ENCODE data around the gene IFITM1.
"Not testable (repeated sequence)": the region's sequence is repeated elsewhere in the genome, so short reads cannot be mapped to it uniquely, and the experiment has no call there.

IFITM1 gene

GRCh38 chr11:350033-350722 lies 36.3 kb downstream of the IFITM1 start:
- DNase-seq, result not testable (repeated sequence)

DNA sequence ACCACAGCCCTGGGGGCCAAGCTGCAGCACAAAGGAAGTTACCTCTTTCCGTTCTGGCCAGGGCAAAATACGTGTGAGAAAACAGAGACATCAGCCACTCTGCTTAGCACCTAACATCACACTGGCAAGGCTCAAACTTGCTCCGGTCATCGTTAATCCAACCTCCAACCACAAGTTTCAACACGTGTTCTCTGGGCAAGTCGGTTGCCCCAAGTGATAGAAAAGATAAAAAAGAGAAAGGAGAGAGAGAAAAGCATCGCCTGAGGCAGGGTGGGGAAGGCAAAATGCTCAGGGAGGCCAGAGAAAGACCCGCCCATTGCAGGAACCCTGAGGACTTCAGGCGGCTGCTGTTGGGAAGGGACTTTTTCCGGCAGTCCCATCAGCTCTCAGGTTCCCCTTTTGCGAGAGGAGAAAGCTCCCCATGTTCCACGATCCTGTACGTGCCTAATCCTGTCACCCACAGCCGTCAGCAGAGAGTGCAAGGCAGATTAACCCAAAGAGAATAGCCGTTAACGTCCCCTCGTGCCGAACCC lies 36.9 kb downstream of the IFITM1 start:
- no peak for DNase-seq

DNA sequence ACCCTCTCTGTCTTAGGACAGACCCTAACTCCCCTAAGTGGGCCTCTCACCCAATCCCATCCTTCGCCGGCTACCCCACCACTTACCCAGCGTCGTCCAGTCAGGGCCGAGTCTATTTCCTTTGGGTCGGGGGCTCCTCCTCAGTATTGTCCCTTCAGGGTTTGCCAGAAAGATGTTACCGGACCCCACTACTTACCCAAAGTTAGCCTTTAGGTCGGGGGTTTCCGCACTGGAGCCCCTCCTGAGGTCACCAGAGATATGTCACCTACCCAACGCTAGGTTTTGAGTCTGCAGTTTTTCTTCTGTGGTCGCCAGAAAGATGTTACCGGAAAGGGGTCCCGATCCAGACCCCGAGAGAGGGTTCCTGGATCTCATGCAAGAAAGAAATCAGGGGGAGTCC lies 37.6 kb downstream of the IFITM1 start:
- no peak for DNase-seq

- DNase-seq, result no peak
Measured at GRCh38 chr11:352456-353031, 38.7 kb downstream of the IFITM1 start.

DNA sequence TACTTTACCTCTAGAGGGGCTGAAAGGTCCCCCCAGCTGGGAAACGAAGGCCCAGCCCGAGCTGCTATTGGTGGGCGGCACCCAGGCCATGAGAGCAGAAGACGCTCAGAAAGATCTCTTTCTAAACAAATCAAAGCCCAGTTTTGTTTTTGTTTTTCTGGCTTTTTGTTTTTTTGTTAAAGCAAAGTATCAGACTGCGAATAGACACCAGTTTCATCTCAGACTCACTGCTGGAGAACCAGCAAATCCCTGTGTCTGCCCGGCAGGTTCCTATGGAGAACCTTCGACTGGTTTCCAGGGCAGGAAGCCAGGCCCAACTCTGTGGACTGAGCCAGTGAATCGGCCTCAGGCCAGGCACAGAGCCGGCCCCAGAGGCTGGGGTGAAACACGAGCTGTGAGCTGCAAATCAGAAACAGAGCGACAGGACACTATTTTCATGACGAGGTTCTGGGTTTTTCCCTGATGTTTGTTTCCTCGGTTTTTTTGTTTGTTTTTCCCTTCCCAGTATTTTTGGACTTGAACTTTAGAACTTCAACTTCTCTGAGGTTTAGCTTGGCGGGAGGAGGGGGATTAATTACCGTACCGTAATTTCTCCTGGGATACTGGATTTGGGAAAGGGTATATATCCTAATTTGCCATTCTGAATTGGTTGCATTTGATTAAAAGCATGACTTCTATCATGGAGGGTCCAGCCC lies 39.5 kb downstream of the IFITM1 start:
- DNase-seq, result peak; percentile 92

DNA sequence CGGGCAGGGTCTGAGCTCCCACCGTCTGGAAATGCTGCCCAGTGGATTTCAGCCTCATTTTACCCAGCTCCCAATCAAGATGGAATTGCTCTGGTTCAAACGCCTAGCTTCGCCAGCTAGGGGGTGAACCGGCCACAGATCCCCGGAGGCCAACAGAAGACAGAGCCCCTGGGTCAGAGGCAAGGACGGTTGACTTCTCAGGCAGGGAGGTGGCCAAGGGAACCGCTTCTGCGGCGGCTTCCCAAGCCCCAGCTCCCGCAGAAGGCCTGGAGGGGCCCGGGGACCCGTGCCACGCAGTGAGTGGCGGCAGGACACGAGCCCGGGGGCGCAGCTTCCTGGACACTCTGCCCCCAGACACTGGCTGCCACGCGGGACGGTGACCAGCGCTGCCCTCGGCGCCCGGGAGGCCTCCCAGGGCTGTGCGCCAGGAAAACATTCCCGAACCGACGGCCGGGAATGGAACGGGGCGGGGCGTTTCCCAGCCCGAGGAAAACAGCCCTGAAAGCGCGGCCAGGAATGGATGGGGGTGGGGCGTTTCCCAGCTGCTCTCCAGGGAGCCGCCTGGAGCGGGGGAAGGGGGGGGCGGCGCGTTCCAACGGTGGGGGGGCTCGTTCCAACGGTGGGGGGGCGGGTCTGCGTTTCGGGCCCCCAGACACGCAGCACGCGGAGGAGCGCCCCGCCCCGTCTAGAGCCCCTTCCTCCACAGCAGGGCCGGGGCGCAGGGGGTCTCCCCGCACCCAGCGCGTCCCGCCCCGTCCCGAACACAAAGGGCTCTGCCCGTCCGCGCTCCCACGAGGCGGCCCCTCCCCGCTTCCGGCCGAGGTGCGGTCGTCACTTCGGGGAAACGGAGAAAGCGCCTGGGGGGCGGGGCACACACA lies 42.0 kb downstream of the IFITM1 start:
- peak; percentile 97 for DNase-seq

DNA sequence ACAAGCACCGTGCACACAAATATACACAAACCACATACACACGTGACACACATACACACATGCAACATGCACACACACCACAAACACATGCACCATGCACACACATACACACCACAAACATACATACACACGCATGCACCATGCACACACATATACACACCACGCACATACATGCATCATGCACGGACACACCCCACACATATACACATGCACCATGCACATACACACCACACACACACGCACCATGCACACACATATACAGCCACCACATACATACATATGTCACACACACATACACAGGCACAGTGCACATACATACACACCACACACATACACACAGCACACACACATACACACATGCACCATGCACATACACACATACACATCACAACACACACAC lies 42.8 kb downstream of the IFITM1 start:
- DNase-seq, result no peak

DNA sequence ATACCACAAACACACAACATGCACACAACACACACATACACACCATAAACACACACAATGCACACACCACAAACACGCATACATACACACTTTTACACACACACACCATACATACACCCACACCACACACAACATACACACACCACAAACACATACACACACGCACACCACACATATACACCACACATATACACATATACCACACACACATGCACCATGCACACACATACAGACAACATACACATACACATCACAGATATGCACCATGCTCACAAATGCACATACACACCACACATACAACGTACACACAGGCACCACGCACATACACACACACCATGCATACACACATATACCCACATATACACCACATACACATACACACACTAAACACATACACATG lies 43.7 kb downstream of the IFITM1 start:
- no peak for DNase-seq

GRCh38 chr11:358129-358800 lies 44.4 kb downstream of the IFITM1 start:
- no peak for DNase-seq

DNA sequence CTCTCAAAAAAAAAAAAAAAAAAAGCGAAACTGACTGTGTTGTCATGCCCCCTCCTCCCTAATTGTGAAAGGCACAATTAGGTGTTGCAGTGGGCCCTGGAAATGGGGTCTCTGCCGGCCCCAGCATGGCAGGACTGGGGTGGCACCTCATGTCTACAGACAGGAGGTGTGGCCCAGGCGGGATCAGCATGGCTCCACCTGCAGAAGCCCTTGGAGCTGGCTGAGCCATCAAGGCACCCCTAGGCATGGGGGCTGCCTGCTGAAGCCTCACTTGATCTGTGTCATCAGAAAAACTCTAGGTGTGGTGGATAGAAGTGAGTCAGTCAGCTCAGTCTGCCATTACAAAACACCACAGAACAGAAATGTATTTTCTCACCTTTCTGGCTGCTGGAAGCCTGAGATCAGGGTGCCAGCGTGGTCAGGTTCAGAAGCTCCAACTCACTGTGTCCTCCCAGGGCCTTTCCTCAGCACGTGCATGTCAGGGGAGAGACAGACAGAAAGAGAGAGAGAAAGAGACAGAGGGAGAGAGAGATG lies 45.4 kb downstream of the IFITM1 start:
- no peak for DNase-seq

DNA sequence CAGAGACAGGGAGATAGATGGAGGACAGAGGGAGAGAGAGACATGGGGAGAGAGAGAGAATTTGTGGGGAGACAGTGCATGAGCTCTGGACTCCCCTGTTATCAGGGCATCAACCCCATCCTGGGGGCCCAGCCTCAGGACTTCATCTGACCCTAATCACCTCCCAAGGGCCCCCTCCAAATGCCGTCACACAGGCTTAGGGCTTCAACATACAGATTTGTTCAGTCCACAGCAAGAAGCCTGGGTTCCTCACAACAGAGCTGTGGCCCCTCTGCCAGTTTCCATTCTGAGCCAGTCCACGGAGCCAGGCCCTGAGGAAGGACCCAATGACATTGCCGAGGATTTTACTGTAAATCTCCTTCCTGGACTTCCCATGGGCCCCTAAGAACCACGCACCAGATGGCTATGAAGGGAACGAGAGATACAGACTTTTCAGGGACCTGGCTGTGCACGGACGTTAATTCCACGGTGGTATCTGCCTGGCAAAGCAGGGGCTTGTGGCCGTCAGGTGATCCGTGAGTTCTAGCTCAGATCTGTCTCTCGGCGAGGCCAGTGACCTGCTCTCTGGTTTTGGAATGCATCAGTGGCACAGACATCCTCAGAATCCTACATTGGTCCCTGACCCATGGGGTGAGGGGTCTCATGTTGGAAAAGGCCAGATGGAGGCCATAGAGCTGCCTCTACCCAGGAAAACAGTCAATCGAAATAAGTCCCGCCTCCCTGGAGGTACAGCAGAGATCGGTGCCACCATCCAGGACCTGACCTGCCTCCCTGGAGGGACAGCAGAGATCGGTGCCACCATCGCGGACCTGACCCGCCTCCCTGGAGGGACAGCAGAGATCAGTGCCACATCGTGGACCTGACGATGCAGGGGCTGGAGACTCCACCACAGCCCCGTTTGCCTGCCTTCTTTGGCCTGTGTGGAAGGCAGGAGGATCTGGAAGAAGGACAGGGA lies 46.8 kb downstream of the IFITM1 start:
- peak; percentile 57 for DNase-seq

- DNase-seq, result no peak
Measured at GRCh38 chr11:362642-363442, 49.0 kb downstream of the IFITM1 start.

DNA sequence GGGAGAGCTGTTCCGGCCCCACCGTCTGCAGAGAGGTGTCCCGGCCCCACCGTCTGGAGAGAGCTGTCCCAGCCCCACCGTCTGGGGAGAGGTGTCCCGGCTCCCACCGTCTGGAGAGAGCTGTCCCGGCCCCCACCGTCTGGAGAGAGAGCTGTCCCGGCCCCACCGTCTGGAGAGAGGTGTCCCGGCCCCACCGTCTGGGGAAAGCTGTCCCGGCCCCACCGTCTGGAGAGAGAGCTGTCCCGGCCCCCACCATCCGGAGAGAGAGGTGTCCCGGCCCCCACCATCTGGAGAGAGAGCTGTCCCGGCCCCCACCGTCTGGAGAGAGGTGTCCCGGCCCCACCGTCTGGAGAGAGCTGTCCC lies 49.6 kb downstream of the IFITM1 start:
- not testable (repeated sequence) for DNase-seq

DNA sequence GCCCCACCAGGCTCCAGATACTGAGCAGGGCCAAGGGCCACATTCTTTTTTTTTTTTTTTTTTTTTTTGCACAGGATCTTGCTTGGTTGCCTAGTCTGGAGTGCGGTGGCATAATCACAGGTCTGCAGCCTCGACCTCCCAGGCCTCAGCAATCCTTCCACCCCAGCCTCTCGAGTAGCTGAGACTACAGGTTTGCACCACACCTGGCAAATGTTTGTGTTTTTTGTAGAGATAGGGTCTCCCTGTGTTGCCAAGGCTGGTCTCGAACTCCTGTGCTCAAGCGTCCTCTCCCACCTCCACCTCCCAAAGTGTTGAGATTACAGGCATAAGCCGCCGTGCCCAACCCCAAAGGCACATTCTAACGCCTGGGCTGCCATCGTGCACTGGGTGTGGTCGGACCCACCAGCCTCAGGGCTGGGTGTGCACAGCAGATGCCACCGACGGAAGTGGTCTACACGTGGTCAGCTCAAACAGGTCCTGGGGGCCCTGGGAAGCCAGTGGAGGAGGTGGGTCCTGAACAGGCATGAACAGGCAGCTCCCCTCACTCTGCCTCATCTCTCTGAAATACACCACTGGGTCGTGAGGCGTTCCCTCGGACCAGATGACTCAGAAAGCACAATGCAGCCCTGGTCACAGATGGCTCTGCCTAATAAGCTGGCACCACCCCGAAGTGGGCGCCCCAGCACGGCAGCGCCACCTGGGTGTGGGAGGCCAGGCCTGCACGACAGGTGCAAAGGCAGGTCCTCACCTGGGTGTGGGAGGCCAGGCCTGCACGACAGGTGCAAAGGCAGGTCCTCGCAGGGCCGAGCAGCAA lies 50.3 kb downstream of the IFITM1 start:
- DNase-seq, result no peak
